NCI-H345 treated with DMSO at 0.1 percent for 48 hours (cell line): ENCODE measurements around the gene LHFPL3.
"Not testable (repeated sequence)": the region's sequence is repeated elsewhere in the genome, so short reads cannot be mapped to it uniquely, and the experiment has no call there.

Experiments used
- DNase-seq: peaks from one replicate; lab custom pipeline; 2025; ENCODE audit not compliant: unreplicated experiment; lab: John Stamatoyannopoulos, UW

The LHFPL3 gene

DNA sequence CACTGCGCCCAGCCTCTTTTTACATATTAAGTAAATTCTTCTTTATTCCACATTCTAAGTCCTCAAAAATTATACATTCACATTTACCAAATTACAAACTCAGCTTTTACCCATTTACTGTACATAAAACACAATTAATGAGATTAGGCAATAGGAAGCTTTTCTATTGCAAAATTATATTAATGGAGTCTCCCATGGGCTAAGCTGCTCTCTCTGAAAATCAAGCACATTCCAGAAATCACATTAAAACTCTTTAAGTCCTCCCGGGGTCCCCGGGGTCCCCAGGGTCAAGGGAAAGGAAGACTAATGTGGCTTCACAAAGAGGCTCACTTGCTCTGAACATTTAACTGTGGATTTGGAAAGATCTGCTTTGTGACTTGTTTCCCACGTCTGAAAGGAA is 558.2 kb downstream of the LHFPL3 start:
- DNase-seq, result no peak

DNA sequence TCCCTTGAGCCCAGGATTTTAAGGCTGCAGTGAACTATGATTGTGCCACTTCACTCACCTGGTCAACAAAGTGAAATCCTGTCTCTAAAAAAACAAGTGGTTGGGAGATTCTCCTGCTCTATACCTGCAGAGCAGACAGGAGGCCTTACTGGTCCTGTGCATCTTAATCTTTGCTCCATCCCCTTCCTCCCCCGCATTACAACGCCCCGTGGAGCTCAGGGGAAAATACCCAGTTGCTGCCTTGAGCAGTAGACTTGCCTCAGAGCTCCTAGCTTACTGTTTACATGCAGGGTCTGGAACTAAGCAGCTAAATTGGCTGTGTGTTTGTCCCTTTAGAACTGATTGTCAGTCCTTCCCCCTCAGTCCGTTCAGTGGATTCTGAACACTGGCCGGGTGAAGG is 561.8 kb downstream of the LHFPL3 start:
- DNase-seq, result no peak

DNA sequence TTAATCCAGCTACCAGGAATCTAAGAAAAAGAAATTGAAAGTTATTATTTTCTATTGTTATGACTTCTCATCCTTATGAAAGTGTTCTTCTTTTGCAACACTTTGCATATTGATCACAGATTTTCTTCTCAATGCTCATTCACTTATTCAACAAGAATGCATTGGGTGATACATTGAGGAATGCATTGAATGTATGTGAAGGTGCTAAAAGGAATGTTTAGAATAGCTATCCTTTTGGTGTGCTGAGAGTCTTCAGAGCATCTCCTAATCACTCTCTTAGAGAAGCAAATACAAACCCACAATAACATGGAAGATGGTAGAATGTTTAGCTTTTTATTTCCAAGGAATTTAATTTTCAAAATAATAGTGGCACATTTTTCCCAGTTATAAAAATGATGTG is 563.5 kb downstream of the LHFPL3 start:
- no peak for DNase-seq

DNA sequence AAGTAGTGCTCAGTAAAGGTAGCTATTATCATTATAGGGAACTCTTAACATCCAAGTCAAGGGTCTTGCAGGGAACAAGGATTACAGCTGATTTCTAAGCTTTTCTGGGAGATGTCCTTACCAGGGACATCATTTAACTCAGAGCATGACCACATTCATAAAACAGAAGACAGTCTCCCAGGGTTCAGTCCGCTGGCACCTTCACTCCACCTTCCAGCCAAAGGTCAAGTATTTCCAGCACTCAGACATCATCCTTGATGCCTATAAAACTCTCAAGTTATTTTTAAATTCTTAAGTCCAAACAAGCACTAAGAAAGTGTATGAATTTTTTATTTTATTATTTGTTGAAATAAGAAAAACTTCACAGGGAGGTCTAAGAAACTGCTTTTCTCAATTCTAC is 565.9 kb downstream of the LHFPL3 start:
- no peak for DNase-seq

DNA sequence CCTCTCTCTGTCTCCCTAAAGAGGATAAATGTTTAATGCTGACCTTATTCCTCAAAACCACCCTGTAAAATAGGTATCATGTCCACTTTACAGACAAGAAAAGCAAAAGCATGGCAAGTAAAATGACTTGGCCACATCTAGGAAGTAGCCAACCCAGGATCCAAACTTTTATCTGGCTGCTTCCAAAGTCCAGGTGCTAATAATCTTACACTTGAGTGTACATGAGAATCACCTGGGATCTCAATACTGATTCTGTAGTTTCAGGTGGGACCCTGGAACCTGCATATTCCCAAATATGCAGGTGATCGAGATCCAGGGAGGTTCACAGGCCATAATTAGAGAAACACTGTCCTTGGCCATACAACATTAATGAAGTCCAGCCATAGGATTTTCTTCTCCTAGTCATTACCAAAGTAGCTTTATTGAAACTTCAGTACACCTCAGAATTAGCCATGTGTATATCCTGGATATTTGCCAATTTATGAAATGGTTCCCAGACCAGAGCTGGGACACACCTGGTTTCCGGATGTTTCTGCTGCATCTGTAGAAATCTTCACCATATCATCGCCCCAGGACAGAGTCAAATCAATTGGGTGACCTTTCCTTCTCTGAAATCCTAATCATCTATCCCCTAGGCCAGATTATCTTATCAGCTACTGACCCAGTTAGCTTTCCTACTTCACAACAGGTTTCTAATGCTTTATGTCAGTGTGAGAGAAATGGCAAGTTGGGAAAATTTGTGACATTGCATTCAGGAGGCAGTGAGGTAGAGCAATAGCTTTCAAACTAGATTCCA is 566.5 kb downstream of the LHFPL3 start:
- DNase-seq, result no peak

DNA sequence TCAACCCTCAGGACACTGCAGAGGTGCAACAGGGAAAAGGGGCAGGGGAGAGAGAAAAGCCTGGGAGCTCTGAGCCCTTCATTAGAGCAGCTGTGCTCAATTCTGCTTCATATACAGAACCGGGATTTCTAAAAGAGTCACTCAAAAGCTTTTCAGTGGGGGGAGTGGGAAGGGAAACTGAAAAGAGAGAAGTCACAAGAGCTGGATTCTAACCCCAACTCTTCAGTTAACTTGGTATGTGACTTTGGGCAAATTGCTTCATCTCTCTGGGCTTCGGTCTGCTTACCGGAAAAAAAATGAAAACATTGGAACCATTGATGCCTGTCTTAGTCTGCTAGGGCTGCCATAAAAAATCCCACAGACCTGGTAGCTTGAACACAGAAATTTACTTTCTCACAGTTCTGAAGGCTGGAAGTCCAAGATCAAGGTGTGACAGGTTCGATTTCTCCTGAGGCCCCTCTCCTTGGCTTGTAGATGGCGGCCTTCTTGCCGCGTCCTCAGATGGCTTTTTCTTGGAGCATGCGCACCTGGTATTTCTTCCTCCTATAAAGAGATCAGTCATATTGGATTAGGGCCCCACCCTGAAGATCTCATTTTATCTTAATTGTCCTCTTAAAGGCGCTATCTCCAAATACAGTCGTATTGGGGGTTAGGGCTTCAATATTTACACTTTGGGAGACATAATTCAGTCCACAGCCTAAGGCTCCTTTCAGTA is 567.3 kb downstream of the LHFPL3 start:
- DNase-seq, result no peak

DNA sequence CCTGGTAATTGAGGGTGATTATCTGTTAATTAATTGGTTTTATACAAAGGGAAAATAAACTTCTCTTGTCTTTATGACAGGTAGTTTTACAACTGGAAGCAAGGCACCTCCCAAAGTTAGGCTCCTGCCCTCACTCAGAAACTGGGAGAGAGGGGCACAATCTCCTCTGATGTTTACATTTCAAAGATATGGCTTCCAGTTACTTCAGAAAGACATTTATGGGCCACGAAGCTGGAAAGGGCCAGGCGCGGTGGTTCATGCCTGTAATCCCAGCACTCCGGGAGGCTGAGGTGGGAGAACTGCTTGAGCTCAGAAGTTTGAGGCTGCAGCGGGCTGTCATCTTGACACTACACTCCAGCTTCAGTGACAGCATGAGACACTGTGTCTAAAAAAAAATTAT is 570.0 kb downstream of the LHFPL3 start:
- DNase-seq, result no peak

DNA sequence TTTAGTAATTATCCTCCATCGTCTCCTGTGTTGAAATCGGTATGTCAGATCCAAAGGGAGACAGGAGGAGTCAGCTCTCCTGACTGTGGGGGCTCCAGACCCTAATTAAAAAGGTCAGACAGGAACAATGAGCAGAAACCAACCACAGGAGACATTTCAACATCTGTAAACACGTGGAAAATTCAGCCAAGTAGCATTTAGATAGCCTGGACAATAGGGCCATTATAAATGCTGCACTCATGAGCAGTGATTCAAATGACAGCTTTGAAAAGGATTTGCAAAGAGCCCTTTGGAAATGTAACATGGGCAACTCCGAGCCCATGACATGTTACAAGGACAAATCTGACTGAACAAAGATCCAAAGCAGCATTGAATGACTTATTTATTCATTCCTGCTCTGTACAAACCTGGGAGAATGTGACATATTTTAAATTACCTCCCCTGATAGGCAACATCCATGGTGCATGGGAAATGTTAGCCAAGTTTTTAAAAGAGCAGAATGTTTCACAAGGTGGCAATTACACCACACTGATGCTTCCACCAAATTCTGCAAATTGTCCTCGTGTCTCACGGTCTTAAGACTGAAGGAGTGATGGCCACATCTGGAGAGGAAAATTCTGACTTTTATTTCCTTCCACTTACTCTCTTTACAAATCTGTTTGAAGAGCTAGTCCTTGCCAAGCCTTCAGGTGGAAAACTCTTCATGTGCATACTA is 572.3 kb downstream of the LHFPL3 start:
- no peak for DNase-seq

DNA sequence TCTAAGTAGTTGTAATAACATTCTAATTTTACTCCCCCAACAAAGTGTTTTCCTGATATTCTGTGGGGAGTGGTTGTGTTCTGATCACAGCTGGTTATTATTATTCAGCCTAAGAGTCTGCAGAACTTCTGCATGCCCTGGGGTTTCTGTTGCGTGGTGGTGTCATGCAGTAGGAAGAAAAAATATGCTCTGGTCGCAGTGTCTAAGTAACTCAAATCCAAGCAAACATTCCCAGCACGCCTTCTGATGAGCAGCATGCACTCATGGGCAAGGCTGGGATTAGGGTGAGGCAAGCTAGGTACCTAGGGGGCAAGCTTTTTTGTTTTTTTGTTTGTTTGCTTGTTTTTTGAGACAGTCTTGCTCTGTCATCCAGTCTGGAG is 572.8 kb downstream of the LHFPL3 start:
- no peak for DNase-seq

DNA sequence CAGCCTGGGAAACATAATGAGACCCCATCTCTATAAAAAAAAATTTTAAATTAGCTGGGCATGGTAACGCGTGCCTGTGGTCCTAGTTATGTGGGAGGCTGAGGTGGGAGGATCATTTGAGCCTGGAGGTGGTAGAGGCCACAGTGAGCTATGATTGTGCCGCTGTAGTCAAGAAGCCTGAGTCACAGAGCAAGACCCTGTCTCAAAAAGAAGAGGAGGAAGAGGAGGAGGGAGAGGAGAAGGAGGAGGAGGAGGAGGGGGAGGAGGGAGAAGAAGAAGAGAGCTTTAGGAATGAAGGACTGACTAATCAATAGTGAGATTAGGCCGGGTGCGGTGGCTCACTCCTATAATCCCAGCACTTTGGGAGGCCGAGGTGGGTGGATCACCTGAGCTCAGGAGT is 573.8 kb downstream of the LHFPL3 start:
- no peak for DNase-seq

DNA sequence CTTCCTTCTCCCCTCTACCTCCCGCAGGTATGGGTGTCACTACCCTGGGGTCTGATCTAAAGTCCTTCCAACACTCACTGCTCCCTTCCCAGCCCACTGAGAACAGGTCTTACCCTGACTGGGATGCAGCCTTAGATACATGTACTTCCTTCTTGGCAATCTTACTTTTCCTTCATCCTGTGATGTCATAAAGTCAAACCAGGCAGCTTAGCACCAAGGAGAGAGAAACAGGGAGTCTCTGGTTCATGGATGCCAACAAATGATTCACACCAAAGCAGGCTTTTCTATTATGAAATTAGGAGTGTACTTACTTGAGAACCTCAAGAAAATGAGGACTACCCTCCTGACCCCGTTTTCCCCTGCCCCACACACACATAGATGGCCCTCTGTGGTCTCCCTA is 574.6 kb downstream of the LHFPL3 start:
- no peak for DNase-seq

DNA sequence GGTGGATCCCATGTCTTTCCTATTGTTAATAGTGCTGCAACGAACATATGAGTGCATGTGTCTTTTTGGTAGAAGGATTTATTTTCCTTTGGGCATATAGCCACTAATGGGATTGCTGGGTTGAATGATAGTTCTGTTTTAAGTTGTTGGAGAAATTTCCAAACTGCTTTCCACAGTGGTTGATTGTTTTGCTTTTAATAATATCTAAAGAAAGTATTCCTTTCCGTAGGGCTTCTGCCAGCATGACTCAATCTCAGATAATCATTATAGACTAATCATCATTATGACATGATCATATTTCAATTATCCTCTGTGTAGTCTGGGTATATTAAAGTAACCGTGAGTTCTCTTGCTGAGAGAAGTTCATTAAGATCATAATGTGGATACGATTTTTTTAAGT is 575.4 kb downstream of the LHFPL3 start:
- DNase-seq, result no peak

DNA sequence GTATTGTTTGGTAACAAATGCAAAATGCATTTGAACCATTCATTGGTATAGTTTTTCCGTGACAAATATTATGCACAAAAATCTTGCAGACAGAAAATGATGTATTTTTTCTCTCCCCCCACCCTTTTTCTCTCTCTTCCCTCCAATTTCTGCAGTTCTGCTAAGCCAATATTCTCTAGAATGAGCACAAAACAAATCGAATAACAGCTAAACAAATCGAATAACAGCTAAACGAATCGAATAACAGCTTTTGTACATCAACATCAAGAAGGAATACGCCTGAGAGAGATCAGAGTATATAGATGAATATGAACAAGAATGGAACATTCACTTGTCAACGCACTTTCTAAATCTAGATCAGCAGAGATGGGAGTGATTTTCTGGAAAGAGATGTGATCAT is 577.6 kb downstream of the LHFPL3 start:
- no peak for DNase-seq

DNA sequence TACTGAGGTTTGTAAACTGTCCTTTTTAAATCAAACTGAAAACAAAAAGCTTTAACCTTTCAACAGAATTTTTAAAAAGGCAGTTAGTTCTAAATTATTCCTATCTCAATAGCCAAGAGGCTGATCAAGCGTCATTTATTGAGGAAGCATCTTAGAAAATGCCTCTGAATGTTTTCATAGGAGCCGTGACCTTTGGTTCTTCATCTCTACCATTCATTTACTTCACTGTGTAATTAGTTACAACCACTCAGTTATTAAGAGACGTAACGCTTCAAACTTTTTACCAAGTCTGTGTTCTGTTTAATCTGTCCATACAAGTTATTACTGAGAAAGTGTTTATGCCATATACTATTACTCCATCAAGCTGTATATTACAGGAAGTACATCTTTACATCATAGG is 578.2 kb downstream of the LHFPL3 start:
- no peak for DNase-seq

DNA sequence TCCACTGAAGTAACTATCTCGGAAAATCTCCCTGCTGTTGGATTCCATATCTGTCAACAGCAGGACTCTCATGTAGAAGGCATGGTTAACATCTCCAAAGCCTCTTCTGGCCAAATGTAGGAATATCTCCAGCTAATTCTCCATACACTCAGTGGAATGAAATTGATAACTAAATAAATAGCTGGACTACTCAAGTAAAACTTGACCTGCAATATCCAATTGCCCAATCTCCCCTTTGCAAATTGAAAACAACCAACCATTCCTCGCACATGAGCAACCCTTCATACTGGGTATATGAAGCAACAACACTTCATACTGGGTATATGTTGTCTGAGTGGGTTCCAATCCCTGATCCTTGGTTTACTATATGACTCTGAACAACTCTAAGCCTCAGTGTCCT is 580.2 kb downstream of the LHFPL3 start:
- no peak for DNase-seq

DNA sequence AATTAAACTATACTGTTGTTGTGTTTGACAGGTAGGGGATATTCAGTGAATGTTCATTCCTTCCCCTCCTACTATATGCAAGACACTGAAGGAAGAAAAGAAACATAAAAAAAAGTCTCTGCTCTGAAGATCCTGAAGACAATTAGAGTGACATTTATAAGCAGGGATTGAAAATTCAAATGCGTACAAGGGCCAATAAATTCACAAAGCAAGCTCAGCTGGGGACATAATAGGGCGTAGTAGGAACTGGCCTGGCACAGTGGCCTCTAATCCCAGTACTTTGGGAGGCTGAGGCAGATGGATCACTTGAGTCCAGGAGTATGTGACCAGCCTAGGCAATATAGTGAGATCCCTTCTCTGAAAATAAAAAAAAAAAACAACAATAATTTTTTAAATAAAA is 580.7 kb downstream of the LHFPL3 start:
- DNase-seq, result no peak

DNA sequence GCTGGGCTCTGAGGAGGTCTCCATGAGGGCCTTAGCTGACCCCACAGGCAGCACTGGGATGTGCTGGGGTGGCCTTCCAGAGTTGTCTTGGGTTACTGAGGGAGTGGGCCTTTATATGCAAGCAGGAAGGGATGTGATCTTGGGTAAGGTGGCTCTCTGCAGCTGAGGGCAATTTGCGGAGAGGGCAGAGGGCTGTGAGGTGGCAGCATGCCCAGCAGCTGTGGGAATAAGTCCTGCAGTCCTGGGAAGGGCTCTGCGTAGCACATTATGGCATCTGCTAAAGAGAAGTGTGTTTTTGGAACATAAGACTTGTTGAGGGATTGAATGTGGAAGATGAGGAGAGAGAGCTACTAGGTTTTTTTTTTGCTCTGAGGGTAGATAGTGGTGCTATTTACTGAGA is 586.0 kb downstream of the LHFPL3 start:
- no peak for DNase-seq

DNA sequence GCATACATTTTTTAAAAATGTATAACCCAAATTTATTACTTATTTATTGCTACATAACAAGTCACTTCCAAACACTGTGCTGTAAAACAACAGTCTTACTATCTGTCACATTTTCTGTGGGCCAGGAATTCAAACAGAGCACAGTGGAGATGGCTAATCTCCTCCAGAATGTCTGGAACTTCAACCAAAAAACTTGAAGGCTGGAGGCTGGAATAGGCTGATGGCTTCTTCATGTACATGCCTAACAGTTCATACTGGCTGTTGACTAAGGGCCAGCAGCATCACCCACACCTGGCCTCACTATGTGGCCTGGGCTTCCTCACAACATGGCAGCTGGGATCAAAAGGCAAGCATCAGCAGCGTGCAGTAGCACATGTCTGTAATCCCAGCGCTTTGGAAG is 593.2 kb downstream of the LHFPL3 start:
- no peak for DNase-seq

DNA sequence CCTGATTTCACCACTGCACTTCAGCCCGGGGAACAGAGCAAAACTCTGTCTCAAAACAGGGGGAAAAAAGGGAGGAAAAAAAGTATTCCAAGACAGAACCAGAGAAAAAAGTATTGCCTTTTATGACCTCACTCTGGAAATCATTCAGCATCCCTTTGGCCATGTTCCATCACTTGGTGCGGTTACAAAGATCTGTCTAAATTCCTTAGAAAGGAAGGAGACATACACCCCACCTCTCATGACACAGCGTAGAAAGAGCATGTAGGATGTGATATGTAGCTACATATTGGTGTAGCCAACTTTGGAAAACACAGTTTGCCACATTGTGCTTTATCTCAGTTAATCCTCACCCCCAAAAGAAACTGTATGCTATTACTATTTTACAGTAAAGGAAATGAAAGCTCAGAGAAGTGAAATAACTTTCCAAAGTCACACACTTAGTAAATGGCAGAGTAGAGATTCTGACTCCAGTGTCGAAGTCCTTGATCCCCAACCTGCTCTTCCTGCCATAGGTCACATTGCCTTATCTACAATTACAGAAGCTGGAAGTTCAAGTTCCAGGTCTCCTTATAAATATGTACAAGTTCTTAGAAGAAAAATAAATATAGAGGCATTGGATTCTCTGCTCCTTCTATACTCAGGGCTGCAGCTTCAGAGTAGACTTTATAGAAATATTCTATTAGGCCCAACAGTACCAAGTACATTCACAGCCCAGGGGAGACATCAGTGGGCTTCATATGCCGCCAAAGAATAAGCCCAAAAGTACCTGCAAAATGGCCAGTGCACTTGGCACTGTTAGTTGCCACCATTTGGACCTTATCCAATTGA is 594.0 kb downstream of the LHFPL3 start:
- DNase-seq, result no peak

DNA sequence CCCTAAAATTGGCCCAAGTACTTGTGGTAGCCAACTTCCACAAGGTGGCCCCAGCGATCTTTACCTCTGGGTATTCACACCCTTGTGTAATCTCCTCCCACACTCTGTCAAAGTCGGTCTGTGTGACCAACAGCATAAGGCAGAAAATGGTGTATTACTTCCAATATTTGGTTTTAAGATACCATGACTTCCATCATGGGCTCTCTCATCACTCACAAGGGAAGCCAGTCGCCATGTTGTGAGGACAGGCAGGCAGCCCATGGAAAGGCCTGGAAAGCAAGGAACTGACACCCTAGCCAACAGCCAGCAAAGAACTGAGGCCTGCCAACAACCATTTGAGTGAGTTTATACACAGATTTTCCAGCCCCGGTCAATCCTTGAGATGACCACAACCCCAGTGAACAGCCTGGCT is 594.6 kb downstream of the LHFPL3 start:
- peak; percentile 24 for DNase-seq

DNA sequence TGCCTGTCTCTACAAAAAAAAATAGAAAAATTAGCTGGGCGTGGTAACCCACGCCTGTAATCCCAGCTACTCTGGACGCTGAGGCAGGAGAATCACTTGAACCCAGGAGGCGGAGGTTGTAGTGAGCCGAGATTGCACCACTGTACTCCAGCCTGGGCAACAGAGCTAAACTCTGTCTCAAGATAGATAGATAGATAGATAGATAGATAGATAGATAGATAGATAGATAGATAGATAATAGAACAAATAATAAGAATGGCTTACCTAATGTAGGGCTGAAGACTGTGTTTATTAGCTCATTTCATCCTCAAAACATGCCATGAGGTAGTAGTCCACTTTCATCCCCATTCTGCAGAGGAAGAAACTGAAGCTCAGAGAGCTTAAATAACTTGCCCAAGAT is 597.8 kb downstream of the LHFPL3 start:
- not testable (repeated sequence) for DNase-seq
